Motor neuron (in vitro differentiated cells): ENCODE data around the gene TAS1R1. TPM values are rescaled to one million over a fixed set of nuclear protein-coding genes. Genes with fewer than 3 reads are reported as not detected.

Experiments used
- ATAC-seq, 8 experiments: fragments of 200-7000 bp; cut with Tn5 transposase; replicated peaks in 6 of 8; 2 replicates each; pipeline ENCODE4 v1.8.0; 2021; ENCODE audit warnings: mild to moderate bottlenecking in 8 of 8, moderate library complexity in 8 of 8
- H3K27ac ChIP-seq, 2 donors: fragments of 250-450 bp; sonication (Bioruptor Pico); 2 replicates each; pipeline ENCODE4 v1.9.0; 2021; ENCODE audit warnings: antibody characterized with exemption in 2 of 2, mild to moderate bottlenecking in 2 of 2, moderate library complexity in 1 of 2
- H3K4me1 ChIP-seq, 2 donors: fragments of 250-450 bp; sonication (Bioruptor Pico); replicated peaks in 1 of 2; 2 replicates each; pipeline ENCODE4 v1.6.1; 2021; ENCODE audit warnings: antibody characterized with exemption in 2 of 2, mild to moderate bottlenecking in 2 of 2, moderate library complexity in 1 of 2
- H3K4me3 ChIP-seq, 5 donors: fragments of 250-450 bp; sonication (Bioruptor Pico); 2 replicates each; pipeline ENCODE4 v1.9.0; 2021; ENCODE audit warnings: antibody characterized with exemption in 5 of 5, mild to moderate bottlenecking in 5 of 5, moderate library complexity in 4 of 5
- WGBS, 10 experiments: fragments of 450-650 bp; shearing (Covaris generic); methylation state at CpG; one replicate each; pipeline ENCODE4 v1.0.0; 2022; 5-methylcytosine and 5-hydroxymethylcytosine counted together
- in situ Hi-C, 9 experiments: fragments of 400-800 bp; cut with MboI; loops; one replicate each; pipeline ENCODE4 v1.15.0; 2021; ENCODE audit warnings: low sequenced_read_pairs in 9 of 9, low pct_unique_long_range_greater_than_20kb in 2 of 9; ENCODE audit not compliant: unreplicated experiment in 9 of 9
- total RNA-seq, 8 experiments: library from RNA; unstranded; fragments of 300-600 nt; gene quantifications; 2 replicates each; pipeline versions ENCODE4 v1.2.3 to v1.2.4, GENCODE V29; 2022

Gene TAS1R1
- total RNA-seq, 8 experiments from 2014 or later: 0.22 to 0.82 (median 0.33) TPM; not detected in 1

DNA sequence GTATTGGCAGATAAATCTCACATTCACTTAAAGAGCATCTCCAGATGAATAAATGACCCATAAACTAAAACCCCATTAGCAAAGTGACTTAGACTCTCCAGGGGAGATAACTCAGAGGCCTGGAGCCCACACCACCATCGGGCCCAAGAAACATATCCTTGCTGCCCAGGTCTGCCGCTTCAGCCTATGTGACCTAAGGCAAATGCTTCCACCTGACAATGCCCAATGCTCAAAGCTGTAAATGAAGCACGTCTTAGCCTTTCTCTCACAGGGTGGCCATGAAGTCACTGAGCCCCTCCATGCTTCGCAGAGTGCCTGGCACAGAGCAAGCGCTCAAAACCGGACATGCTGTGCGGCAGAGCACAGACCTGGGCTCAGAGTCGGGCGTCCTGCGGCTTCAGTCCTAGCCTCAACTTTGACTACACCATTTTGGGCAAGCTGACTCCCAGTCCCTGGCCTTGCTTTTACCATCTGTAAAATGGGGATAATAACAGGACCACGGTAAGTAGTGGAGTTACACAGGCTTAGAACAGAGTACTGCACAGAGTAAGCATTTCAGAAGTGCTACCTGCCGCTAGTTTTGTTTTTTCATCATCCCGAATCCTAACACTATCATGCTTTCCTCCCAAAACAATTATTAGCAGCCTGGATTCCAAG is 24.5 kb upstream of the TAS1R1 start:
- H3K4me3 ChIP-seq: no peak overlapping the region
- 91 to 100% (median 96%) methylated on average over 1 to 12 of the region's 13 CpGs; no CpG with 5 or more reads in 3 of the 10 experiments for WGBS, 10 experiments
- no peak for ATAC-seq
- in situ Hi-C loops: no loop called here
- H3K4me1 ChIP-seq: no peaks in the 10 kb centered on the region
- H3K27ac ChIP-seq: no peak overlapping the region

DNA sequence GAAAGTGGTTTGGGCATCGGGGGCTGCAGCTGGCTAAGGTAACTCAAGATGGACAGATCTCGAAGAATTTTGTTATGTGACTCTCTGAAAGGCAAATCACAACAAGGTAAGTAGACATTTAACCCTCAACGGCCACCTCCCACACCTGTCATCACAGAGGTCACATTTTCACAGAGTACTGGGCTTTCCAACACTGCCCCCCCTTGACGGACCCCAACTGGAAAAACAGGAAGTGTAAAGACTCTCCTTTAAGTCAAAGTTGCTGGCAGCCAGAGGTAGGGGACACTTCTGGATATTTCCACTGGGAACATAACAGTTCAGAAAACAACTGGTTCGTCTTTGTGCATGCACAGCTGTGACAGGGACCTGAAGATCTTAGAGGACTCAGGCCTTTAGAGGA is 23.1 kb upstream of the TAS1R1 start:
- Histone ChIP-seq H3K4me1 (no peaks in the 10 kb centered on the region), H3K27ac (no peak overlapping the region), H3K4me3 (no peak overlapping the region)
- in situ Hi-C loops: no loop called here
- 83 to 100% (median 100%) methylated on average over 1 to 5 of the region's 5 CpGs; no CpG with 5 or more reads in 1 of the 10 experiments for WGBS, 10 experiments
- ATAC-seq: no peak

DNA sequence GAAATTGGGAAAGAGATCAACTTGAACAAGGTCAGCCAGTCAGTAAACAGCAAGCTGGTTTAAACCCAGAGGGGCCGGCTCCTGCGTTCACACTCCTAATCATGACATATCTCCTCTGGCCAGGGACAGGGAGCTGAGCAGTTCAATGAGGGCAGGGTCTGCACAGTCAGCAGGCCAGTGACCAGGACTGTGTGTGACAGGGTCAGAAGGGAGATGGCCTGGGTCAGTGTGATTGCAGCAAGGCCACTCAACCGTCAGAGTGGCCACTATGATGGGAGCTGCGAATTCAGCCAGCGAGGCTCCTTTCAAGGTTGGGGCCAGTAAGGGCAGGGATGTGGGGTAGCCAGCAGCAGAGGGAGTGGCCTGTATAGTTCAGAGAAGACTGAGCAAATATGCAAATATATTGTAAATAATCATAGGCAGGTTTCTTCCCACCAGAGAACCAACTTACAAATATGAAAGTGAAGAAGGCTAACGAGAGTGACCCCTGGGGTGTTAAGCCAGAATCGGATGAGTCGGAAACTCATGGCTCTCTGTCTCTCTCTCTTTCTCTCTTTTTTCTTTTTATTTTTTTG is 20.8 kb upstream of the TAS1R1 start:
- peak in 3 of 8 experiments; percentile 82 to 86 (median 85) for ATAC-seq
- Histone ChIP-seq H3K4me1 (no peaks in the 10 kb centered on the region), H3K4me3 (no peak overlapping the region), H3K27ac (no peak overlapping the region)
- in situ Hi-C loops: no loop called here
- WGBS, 10 experiments: 80 to 100% (median 95%) methylated on average over 1 to 8 of the region's 8 CpGs; no CpG with 5 or more reads in 3 of the 10 experiments

DNA sequence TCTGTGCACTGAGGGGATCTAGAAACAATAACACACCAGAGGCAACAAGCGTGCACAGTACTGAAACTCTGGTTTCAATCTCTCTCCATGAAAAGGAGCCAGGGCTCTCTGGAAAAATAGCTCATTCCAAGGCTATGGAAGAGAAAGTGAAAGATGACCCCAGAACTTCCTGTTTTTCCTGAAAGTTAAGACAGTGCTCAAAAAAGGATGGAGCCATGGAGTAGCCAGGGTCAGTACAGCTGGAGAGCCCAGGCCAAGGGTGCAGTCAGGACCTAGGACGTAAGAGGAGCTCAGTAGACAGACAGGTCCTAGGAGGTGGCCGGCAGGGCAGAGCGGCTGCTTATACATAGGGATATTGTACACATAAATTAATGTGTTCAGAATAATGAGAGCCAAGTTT is 19.9 kb upstream of the TAS1R1 start:
- in situ Hi-C loops: no loop called here
- no peak overlapping the region for H3K4me3 ChIP-seq
- H3K27ac ChIP-seq: no peak overlapping the region
- H3K4me1 ChIP-seq: no peaks in the 10 kb centered on the region
- ATAC-seq: peak in 1 of 8 experiments; percentile 40
- WGBS, 10 experiments: 57 to 100% (median 90%) methylated on average over 1 to 4 of the region's 4 CpGs; no CpG with 5 or more reads in 2 of the 10 experiments

DNA sequence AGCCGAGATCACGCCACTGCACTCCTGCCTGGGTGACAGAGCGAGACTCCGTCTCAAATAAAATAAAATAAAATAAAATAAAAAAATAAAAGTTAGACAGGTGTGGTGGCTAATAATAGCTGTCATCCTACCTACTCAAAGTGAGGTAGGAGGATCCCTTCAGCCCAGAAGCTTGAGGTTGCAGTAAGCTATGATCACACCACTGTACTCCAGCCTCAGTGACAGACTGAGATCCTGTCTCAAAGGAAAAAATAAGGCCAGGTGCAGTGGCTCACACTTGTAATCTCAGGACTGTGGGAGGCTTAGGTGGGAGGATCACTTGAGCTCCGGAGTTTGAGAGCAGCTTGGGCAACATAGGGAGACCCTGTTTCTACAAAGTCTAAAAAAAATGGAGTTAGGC is 18.8 kb upstream of the TAS1R1 start:
- H3K4me3 ChIP-seq: no peak overlapping the region
- in situ Hi-C loops: no loop called here
- H3K4me1 ChIP-seq: no peaks in the 10 kb centered on the region
- ATAC-seq: no peak
- 91 to 100% (median 100%) methylated on average over 3 to 4 of the region's 5 CpGs; no CpG with 5 or more reads in 5 of the 10 experiments for WGBS, 10 experiments
- H3K27ac ChIP-seq: no peak overlapping the region

DNA sequence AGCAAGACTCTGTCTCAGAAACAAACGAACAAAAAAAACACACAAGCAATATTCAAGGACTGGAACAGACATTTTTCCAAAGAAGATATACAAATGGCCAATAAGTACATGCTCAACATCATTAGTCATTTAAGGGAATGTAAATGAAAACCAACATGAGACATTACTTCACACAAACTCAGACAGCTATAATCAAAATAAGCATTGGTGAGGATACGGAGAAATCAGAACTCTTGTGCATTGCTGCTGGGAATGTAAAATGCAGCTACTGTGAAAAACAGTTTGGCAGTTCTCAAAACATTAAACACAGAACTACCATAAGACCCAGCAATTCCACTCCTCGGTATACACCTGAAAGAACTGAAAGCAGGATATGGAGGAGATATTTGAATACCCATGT is 16.2 kb upstream of the TAS1R1 start:
- in situ Hi-C loops: no loop called here
- 8 to 100% (median 60%) methylated on average over 1 to 3 of the region's 3 CpGs; no CpG with 5 or more reads in 1 of the 10 experiments for WGBS, 10 experiments
- Histone ChIP-seq H3K4me1 (no peaks in the 10 kb centered on the region), H3K4me3 (no peak overlapping the region), H3K27ac (no peak overlapping the region)
- peak in 1 of 8 experiments; percentile 29 for ATAC-seq

DNA sequence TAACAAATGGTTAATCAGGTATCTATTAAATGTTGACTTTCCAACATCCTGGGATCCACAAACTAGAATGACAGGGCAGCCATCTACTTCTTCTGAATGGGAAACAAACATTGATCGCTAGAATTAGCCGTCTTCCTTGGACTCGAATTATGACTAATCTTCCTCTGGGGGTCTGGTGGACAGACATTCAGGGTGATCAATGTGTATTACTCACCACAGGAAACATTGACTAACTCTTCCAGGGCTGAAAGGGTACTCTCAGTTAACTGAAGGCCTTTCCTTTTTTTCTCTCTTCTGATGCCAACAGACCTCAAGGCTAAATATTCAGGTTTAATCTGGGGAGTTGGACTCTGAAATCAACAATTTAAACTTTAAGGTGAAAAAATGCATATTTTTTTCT is 10.3 kb upstream of the TAS1R1 start:
- Histone ChIP-seq H3K4me1 (no peaks in the 10 kb centered on the region), H3K4me3 (no peak overlapping the region), H3K27ac (no peak overlapping the region)
- WGBS, 10 experiments: 21 to 93% (median 72%) methylated on average over 2 to 3 of the region's 3 CpGs; no CpG with 5 or more reads in 1 of the 10 experiments
- in situ Hi-C loops: no loop called here
- ATAC-seq: peak in 2 of 8 experiments; percentile 63 to 67

DNA sequence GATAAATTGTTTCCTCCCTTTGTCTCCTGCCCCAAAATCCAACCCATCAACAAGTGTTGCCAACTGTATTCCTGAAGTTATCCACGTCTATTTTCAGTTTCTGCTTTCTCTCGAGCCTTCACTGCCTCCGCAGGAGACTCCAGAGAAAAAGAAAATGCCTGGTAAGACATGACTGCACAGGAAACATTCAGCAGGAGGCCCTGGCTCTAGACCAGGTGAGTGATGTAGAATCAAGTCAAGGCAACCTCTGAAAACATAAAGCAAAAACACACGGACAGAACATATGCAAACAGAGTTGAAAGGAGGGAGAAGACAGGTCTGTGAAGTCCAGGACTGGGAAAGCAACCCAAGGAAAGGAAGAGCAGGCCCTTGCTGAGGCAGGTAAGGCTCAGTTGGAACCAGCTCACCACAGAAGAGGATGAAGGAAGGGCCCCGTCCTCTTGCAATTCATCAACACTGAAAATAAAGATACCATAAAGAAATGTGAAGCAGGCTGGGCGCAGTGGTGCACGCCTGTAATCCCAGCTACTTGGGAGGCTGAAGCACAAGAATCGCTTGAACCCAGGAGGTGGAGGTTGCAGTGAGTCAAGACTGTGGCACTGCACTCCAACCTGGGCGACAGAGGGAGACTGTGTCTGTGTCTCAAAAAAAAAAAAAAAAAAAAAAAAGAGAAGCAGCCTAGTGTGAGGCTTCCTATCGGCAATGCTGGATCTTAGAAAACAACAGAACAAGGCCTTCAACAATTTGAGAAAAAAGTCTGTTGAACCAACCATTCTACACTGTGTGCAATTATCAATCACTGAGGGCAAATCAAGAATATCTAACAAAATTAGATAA is 9.6 kb upstream of the TAS1R1 start:
- H3K4me3 ChIP-seq: no peak overlapping the region
- 65 to 97% (median 77%) methylated on average over 2 to 10 of the region's 10 CpGs for WGBS, 10 experiments
- no peak for ATAC-seq
- in situ Hi-C loops: no loop called here
- no peak overlapping the region for H3K27ac ChIP-seq
- no peaks in the 10 kb centered on the region for H3K4me1 ChIP-seq

DNA sequence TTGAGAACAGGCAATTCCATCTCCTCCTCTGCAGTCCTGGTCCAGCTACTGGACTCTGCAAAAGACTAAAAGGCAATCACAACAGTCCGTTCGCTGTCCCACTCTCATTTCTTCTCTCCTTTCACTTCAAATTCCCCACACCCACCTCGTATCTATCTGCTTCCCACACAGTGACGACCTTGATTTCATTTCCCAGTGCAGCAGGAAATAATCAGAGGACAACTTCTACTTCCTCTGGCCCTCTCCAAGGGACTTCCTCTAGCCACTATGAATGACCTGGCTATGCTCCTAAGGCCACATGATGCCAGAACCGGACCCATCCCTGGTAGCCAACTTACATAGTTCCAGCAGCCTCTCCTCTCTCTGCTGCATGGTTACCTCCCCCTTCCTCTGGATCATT is 8.8 kb upstream of the TAS1R1 start:
- Histone ChIP-seq H3K4me3 (no peak overlapping the region), H3K27ac (no peak overlapping the region), H3K4me1 (no peaks in the 10 kb centered on the region)
- no peak for ATAC-seq
- in situ Hi-C loops: no loop called here
- WGBS, 10 experiments: 41 to 100% (median 92%) methylated on average over 1 to 5 of the region's 5 CpGs

DNA sequence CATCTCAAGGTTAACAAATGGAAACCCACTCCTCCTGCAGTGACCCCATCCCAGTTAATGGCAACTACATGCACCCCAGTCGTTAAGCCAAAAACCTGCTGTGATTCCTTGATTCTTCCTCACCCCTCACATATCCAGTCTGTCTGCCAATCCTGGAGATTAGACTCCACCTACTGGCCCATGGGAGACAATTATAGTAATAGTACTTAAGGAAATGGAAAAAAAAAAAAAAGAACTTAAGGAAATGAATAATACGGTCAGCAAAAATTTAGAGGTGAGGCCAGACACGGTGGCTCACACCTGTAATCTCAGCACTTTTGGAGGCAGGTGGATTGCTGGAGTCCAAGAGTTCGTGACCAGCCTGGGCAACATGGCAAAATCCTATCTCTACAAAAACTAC is 7.8 kb upstream of the TAS1R1 start:
- ATAC-seq: no peak
- 40 to 100% (median 90%) methylated on average over 1 to 4 of the region's 4 CpGs; no CpG with 5 or more reads in 2 of the 10 experiments for WGBS, 10 experiments
- no peak overlapping the region for H3K4me3 ChIP-seq
- H3K4me1 ChIP-seq: no peaks in the 10 kb centered on the region
- in situ Hi-C loops: no loop called here
- H3K27ac ChIP-seq: no peak overlapping the region

DNA sequence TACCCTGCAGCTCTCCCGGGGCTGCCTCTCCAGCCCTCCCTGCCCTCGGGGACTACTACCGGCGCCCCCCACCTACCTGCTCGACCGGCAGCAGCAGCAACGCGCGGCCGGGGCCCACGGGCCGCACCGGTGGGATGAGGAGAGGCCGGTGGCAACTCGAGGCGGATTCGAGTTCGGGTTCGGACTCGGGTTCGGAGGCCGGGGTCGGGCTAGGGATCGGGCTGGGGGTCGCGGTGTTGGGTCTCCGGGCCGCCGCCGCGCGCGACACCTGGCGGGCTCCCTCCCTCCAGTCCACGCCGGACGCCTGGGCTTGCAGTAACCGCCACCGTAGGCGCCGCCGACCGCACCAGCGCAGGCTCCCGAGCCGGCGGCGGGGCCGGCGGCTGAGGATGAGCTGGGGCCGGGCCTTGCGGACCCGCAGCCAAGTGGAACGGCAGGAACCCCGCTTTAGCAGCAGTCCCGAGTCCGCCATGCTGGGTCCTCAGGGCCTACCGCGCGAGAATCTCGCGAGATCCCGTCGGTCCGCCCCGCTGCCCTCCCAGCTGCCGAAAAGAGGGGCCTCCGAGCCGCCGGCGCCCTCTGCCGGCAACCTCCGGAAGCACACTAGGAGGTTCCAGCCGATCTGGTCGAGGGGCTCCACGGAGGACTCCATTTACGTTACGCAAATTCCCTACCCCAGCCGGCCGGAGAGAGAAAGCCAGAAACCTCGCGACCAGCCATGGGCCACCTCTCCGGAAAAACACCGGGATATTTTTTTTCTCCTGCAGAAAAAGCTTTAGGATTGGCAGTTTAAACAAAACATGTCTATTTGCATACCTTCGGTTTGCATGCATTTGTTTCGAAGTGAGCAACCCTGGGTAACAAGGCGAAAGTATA is 838 bp upstream of the TAS1R1 start, which contains the start of gene NOL9:
Gene NOL9 (minus strand): TSS at position 483 of the 876 bp plus-strand sequence. CDS start 11 bp downstream, at position 472.
- WGBS, 10 experiments: 0 to 100% (median 14%) methylated on average over 1 to 45 of the region's 87 CpGs; no CpG with 5 or more reads in 2 of the 10 experiments
- in situ Hi-C loops: no loop called here
- ATAC-seq: peak; percentile 94 to 98 (median 98)
- peak within 1 kb of the TSS; percentile 76 to 100 (median 99) for H3K4me3 ChIP-seq
- peak within 1 kb of the TSS; percentile 67 to 82 for H3K27ac ChIP-seq
- H3K4me1 ChIP-seq: peaks cover 8% of the 10 kb centered on the region in 2 donors

DNA sequence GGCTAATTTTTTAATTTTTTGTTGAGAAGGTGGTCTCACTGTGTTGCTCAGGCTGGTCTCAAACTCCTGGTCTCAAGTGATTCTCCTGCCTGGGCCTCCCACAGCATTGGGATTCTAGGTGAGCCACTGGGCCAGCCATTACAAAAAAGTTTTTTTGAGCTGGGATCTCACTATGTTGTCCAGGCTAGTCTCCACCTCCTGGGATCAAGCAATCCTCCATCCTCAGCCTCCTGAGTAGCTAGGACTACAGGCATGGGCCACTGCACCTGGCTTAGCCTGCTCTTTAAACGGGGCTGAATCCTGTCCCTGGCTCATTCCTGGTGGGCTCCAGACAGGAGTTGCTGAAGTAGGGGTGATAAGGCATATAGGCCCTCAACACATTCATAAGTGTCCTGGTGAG is 2.5 kb downstream of the TAS1R1 start:
- WGBS, 10 experiments: 20 to 100% (median 64%) methylated on average over 1 of the region's 1 CpG; no CpG with 5 or more reads in 5 of the 10 experiments
- in situ Hi-C loops: no loop called here
- H3K27ac ChIP-seq: no peak overlapping the region
- no peak overlapping the region for H3K4me3 ChIP-seq
- no peak for ATAC-seq
- H3K4me1 ChIP-seq: peaks cover 8% of the 10 kb centered on the region in 2 donors
